T-cell (primary cell): ENCODE data around the gene PEX11B. TPM values are rescaled to one million over a fixed set of nuclear protein-coding genes. Genes with fewer than 3 reads are reported as not detected.
"Not testable (repeated sequence)": the region's sequence is repeated elsewhere in the genome, so short reads cannot be mapped to it uniquely, and the experiment has no call there.

Source experiments
- ATAC-seq, 4 experiments: fragments of 200-7000 bp in 3 of 4; fragments of 150-1000 bp in 1 of 4; cut with Tn5 transposase; replicated peaks in 1 of 4; 1 replicate in 3 of 4; 2 replicates in 1 of 4; pipeline ENCODE4 v1.10.0; 2021; ENCODE audit warnings: moderate library complexity in 3 of 4, mild to moderate bottlenecking in 2 of 4, moderate number of reproducible peaks in 1 of 4
- CTCF ChIA-PET, 2 donors: fragments of 300-600 bp; sonication (Branson Sonifier 250); formaldehyde crosslinking; loops; one replicate each; lab custom pipeline; 2022; ENCODE audit warnings: antibody characterized with exemption in 2 of 2; lab: Charles Lee
- POLR2A ChIA-PET, 2 donors: fragments of 300-600 bp; sonication (Branson Sonifier 250); formaldehyde crosslinking; loops; one replicate each; lab custom pipeline; 2022; ENCODE audit warnings: antibody characterized with exemption in 2 of 2; lab: Charles Lee
- DNase-seq, 35 experiments: peaks; one replicate each; pipeline versions ENCODE4 v3.0.0 to v3.0.0-alpha.2; 2013 to 2023
- H3K27ac ChIP-seq: one replicate; pipeline ENCODE4 v1.5.1; 2013; ENCODE audit warnings: low read length
- H3K27me3 ChIP-seq, 2 experiments: replicated peaks in 1 of 2; 1 replicate in 1 of 2; 2 replicates in 1 of 2; pipeline versions ENCODE4 v1.6.1 to v1.7.0; 2013; ENCODE audit warnings: low read length in 1 of 2, mixed read lengths in 1 of 2; ENCODE audit not compliant: control insufficient read depth in 2 of 2, insufficient read depth in 2 of 2; ENCODE audit errors: extremely low read depth in 1 of 2
- H3K36me3 ChIP-seq, 2 donors: 1 replicate in 1 of 2; 2 replicates in 1 of 2; pipeline versions ENCODE4 v1.6.1 to v1.7.0; 2013; ENCODE audit warnings: low read length in 1 of 2; ENCODE audit not compliant: control insufficient read depth in 2 of 2, insufficient read depth in 1 of 2; ENCODE audit errors: extremely low read depth in 1 of 2
- H3K4me1 ChIP-seq, 2 experiments: 1 replicate in 1 of 2; 2 replicates in 1 of 2; pipeline versions ENCODE4 v1.6.1 to v1.7.0; 2013; ENCODE audit warnings: low read length in 2 of 2, mixed read lengths in 1 of 2; ENCODE audit not compliant: insufficient read depth in 2 of 2, control insufficient read depth in 1 of 2; ENCODE audit errors: extremely low read depth in 1 of 2
- H3K4me3 ChIP-seq, 2 donors: 1 replicate in 1 of 2; 2 replicates in 1 of 2; pipeline versions ENCODE4 v1.5.1 to v1.7.0; 2013; ENCODE audit warnings: mild to moderate bottlenecking in 2 of 2, low read length in 1 of 2, moderate library complexity in 1 of 2; ENCODE audit not compliant: control insufficient read depth in 1 of 2; ENCODE audit errors: extremely low read depth in 1 of 2
- H3K9me3 ChIP-seq: 2 replicates; pipeline ENCODE4 v1.7.0; 2013
- H3K27ac Mint-ChIP-seq, 2 donors: one replicate each; pipeline ENCODE4 v1.8.0; 2020 to 2021; ENCODE audit warnings: mild to moderate bottlenecking in 2 of 2, mixed read lengths in 2 of 2
- H3K27me3 Mint-ChIP-seq, 2 donors: one replicate each; pipeline ENCODE4 v1.8.0; 2021 to 2022; ENCODE audit warnings: mixed read lengths in 2 of 2
- H3K36me3 Mint-ChIP-seq: one replicate; pipeline ENCODE4 v1.8.0; 2021; ENCODE audit warnings: mixed read lengths
- H3K4me1 Mint-ChIP-seq, 3 donors: one replicate each; pipeline ENCODE4 v1.8.0; 2020 to 2022; ENCODE audit warnings: mixed read lengths in 3 of 3, mild to moderate bottlenecking in 1 of 3
- H3K4me3 Mint-ChIP-seq, 3 donors: one replicate each; pipeline ENCODE4 v1.8.0; 2020 to 2022; ENCODE audit warnings: mild to moderate bottlenecking in 3 of 3, mixed read lengths in 3 of 3, moderate library complexity in 3 of 3
- H3K9me3 Mint-ChIP-seq, 3 donors: one replicate each; pipeline ENCODE4 v1.8.0; 2020 to 2022; ENCODE audit warnings: mixed read lengths in 3 of 3
- WGBS: methylation state at CpG from one replicate; pipeline ENCODE4 v1.1.5; 2013; ENCODE audit warnings: missing lambda C conversion rate; ENCODE audit not compliant: insufficient coverage; 5-methylcytosine and 5-hydroxymethylcytosine counted together
- total RNA-seq, 35 experiments: library from RNA in 6 of 35; stranded (reverse) in 6 of 35; fragments of 120-200 nt in 1 of 35; gene quantifications; one replicate each; pipeline versions ENCODE4 v1.2.1 to v1.2.4 and lab custom pipeline; 2013 to 2026

PEX11B gene
- total RNA-seq, 5 donors from 2014 or later (not counting 1 experiment from before 2014, with no cell fraction given): 18.8 to 36.3 (median 34.4) TPM

DNA sequence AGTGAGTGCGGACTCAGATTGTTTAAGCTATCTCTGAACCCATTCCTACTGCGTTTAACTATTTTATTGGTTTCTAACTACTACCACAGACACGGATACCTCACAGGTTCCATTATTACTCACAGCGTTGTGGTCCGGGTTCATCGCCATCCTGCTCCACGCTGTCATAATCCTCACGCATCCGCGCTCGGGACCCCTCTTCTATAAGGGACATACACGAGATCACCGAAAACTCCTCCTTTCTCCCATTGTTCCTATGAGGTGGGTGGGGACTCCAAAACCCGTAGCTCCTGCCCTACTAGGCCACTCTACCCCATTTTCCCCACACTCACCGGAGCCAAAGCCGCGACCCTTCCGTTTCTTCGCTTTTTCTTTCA lies 8.2 kb upstream of the PEX11B start:
- no peak overlapping the region for H3K27ac Mint-ChIP-seq
- 3% methylated on average over 5 of the region's 19 CpGs for WGBS
- Histone ChIP-seq H3K4me3 (peak overlapping the region; percentile 91 to 93), H3K27ac (peak overlapping the region; percentile 95), H3K27me3 (no peaks in the 10 kb centered on the region), H3K36me3 (peaks cover 0 to 17% of the 10 kb centered on the region in 2 donors), H3K4me1 (peaks cover 13 to 21% of the 10 kb centered on the region in 2 experiments), H3K9me3 (no peaks in the 10 kb centered on the region)
- ATAC-seq (peak in 1 of 4 experiments; percentile 4), DNase-seq (peak in 4 of 35 experiments; percentile 1 to 19 (median 6))
- H3K4me3 Mint-ChIP-seq: no peak overlapping the region
- no peaks in the 10 kb centered on the region for H3K27me3 Mint-ChIP-seq
- H3K4me1 Mint-ChIP-seq: peaks cover 11 to 19% (median 16%) of the 10 kb centered on the region in 3 donors
- POLR2A ChIA-PET: interaction anchor here (0.6 to 2.3 kb wide), 7 partner anchors 8 to 126 kb away, joined by 3 to 26 read pairs (median 9); partner anchors contain the start of genes LIX1L (in 2 of the 2), ANKRD34A (in 1 of the 2), PEX11B (in 1 of the 2) and PIAS3 (in 1 of the 2)
- H3K9me3 Mint-ChIP-seq: no peaks in the 10 kb centered on the region
- CTCF ChIA-PET: interaction anchor here (0.5 to 3.0 kb wide), 13 partner anchors 8 to 111 kb away, joined by 3 to 34 read pairs (median 4); partner anchors contain the start of genes ANKRD34A (in 2 of the 2), PEX11B (in 2 of the 2), POLR3GL (in 2 of the 2) and LIX1L (in 1 of the 2)
- H3K36me3 Mint-ChIP-seq: peaks cover 16% of the 10 kb centered on the region

- WGBS: 100% methylated on average over 1 of the region's 2 CpGs
- peaks cover 19% of the 10 kb centered on the region for H3K36me3 Mint-ChIP-seq
Measured at GRCh38 chr1:145922266-145922665, 3.7 kb upstream of the PEX11B start.

GRCh38 chr1:145920297-145920696 lies 1.8 kb upstream of the PEX11B start:
- DNase-seq, ATAC-seq, H3K27me3 Mint-ChIP-seq, H3K9me3 ChIP-seq, H3K27ac ChIP-seq, H3K27me3 ChIP-seq, H3K9me3 Mint-ChIP-seq, H3K4me3 ChIP-seq, CTCF ChIA-PET: not testable (repeated sequence)
- Histone ChIP-seq H3K4me1 (peaks cover 17 to 29% of the 10 kb centered on the region in 2 experiments), H3K36me3 (peaks cover 0 to 21% of the 10 kb centered on the region in 2 donors)
- Mint-ChIP-seq H3K4me1 (peaks cover 37 to 49% (median 43%) of the 10 kb centered on the region in 3 donors), H3K27ac (peak overlapping the region; percentile 78 to 98), H3K4me3 (peak overlapping the region; percentile 82 to 94 (median 91)), H3K36me3 (peaks cover 24% of the 10 kb centered on the region)
- WGBS: no CpG with 5 or more reads among the region's 4 CpGs
- POLR2A ChIA-PET: interaction anchor here in 1 of 2 donors (0.6 kb wide), 1 partner anchor 117 kb away, joined by 7 read pairs; no protein-coding TSS in a partner anchor

More at GRCh38 chr1:145922266-145922665, 3.7 kb upstream of the PEX11B start:
- Mint-ChIP-seq H3K27ac (no peak overlapping the region), H3K4me1 (peaks cover 24 to 36% (median 33%) of the 10 kb centered on the region in 3 donors), H3K9me3 (no peaks in the 10 kb centered on the region), H3K27me3 (no peaks in the 10 kb centered on the region), H3K4me3 (no peak overlapping the region)
- H3K27ac ChIP-seq: no peak overlapping the region
- DNase-seq (no peak), ATAC-seq (no peak)
- no peak overlapping the region for H3K4me3 ChIP-seq
- H3K36me3 ChIP-seq: peaks cover 0 to 14% of the 10 kb centered on the region in 2 donors
- no peaks in the 10 kb centered on the region for H3K27me3 ChIP-seq
- H3K9me3 ChIP-seq: no peaks in the 10 kb centered on the region
- ChIA-PET CTCF (no interaction called here), POLR2A (interaction anchor here in 1 of 2 donors (0.6 kb wide), 2 partner anchors 29 to 125 kb away, joined by 3 to 5 read pairs; no protein-coding TSS in a partner anchor)
- peaks cover 24 to 34% of the 10 kb centered on the region in 2 experiments for H3K4me1 ChIP-seq

DNA sequence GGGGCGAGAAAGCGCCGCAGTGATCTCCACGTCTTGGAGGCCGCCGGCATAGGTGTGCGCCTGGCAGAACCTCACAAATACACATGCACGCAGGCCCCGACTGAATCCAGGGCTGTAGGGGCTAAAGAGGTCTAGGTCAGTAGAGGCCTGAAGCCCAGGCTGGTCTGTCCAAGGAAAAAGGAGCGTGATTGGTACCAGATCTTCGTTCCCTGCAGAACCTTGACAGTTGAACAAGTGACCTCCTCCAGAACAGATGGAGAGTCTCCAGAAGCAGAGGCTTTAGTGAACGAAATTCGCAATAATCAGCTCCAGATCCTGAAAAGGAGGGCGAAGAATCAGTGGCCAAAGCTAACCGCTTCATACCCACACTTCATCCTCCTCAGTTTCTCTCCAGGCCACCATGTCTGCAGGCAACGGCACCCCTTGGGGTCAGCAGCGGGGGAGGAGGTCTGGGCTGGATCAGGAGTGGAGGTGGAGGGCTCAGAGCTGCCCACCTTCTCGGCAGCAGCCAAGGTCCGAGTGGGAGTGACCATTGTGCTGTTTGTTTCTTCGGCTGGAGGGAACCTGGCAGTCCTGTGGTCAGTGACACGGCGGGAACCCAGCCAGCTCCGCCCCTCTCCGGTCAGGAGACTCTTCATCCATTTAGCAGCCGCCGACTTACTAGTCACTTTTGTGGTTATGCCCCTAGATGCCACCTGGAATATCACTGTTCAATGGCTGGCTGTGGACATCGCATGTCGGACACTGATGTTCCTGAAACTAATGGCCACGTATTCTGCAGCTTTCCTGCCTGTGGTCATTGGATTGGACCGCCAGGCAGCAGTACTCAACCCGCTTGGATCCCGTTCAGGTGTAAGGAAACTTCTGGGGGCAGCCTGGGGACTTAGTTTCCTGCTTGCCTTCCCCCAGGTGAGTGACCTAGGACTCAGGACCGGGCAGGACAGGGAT lies 749 bp upstream of the PEX11B start:
- no peaks in the 10 kb centered on the region for H3K9me3 Mint-ChIP-seq
- H3K4me3 Mint-ChIP-seq: peak overlapping the region; percentile 82 to 94 (median 91)
- ChIA-PET POLR2A (interaction anchor here (0.5 to 1.7 kb wide), 9 partner anchors 8 to 102 kb away, joined by 3 to 12 read pairs (median 5); partner anchors contain the start of genes PIAS3 (in 2 of the 2), RBM8A (in 2 of the 2), HJV (in 1 of the 2) and LIX1L (in 1 of the 2)), CTCF (interaction anchor here (0.5 to 1.7 kb wide), 5 partner anchors 8 to 59 kb away, joined by 3 to 7 read pairs (median 3); partner anchors contain the start of gene RBM8A (in 1 of the 2))
- peak in 3 of 4 experiments; percentile 8 to 25 (median 15) for ATAC-seq
- Histone ChIP-seq H3K9me3 (no peaks in the 10 kb centered on the region), H3K4me1 (peaks cover 17 to 29% of the 10 kb centered on the region in 2 experiments), H3K27me3 (no peaks in the 10 kb centered on the region), H3K4me3 (peak overlapping the region; percentile 93 to 98), H3K36me3 (peaks cover 0 to 24% of the 10 kb centered on the region in 2 donors), H3K27ac (peak overlapping the region; percentile 67)
- DNase-seq: peak in 4 of 35 experiments; percentile 2 to 24 (median 6)
- H3K4me1 Mint-ChIP-seq: peaks cover 40 to 53% (median 47%) of the 10 kb centered on the region in 3 donors
- peaks cover 31% of the 10 kb centered on the region for H3K36me3 Mint-ChIP-seq
- 9% methylated on average over 25 of the region's 33 CpGs for WGBS
- H3K27ac Mint-ChIP-seq: peak overlapping the region; percentile 95 to 98
- H3K27me3 Mint-ChIP-seq: no peaks in the 10 kb centered on the region

DNA sequence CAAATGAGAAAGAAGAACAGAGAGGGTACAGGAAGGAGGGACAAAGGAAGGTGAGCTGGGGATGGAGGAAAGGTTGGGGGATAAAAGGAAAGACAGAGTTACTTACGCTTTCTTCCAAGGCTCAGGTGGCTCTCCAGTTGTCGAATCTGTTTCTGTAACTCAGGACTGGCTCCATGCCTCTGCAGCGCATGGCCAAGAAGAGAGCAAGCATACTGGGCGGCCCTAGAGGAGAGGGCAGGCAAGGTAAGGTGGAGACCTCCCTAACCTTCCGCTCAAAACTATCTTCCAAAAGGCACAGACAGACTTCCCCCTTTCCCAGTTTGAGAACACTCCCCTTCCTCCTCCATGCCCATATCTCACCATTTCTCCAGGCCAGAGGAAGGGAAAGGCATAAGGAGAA lies 922 bp downstream of the PEX11B start:
- Mint-ChIP-seq H3K27ac (peak overlapping the region; percentile 95 to 98), H3K4me1 (peaks cover 49 to 55% (median 50%) of the 10 kb centered on the region in 3 donors), H3K9me3 (no peaks in the 10 kb centered on the region), H3K36me3 (peaks cover 39% of the 10 kb centered on the region), H3K4me3 (peak overlapping the region; percentile 82 to 94 (median 91)), H3K27me3 (no peaks in the 10 kb centered on the region)
- Histone ChIP-seq H3K4me1 (peaks cover 14 to 29% of the 10 kb centered on the region in 2 experiments), H3K36me3 (peaks cover 7 to 18% of the 10 kb centered on the region in 2 donors), H3K27me3 (no peaks in the 10 kb centered on the region), H3K4me3 (peak overlapping the region; percentile 93 to 98), H3K9me3 (no peaks in the 10 kb centered on the region), H3K27ac (peak overlapping the region; percentile 67)
- CTCF ChIA-PET: interaction anchor here in 1 of 2 donors (1.0 to 1.7 kb wide), 2 partner anchors 10 to 54 kb away, joined by 3 to 4 read pairs; no protein-coding TSS in a partner anchor
- DNase-seq: no peak
- no peak for ATAC-seq
- POLR2A ChIA-PET: no interaction called here
- 95% methylated on average over 3 of the region's 5 CpGs for WGBS
